ENCODE data around the gene NDUFV2.
"Not testable (repeated sequence)": the region's sequence is repeated elsewhere in the genome, so short reads cannot be mapped to it uniquely, and the experiment has no call there.

The NDUFV2 gene

DNA sequence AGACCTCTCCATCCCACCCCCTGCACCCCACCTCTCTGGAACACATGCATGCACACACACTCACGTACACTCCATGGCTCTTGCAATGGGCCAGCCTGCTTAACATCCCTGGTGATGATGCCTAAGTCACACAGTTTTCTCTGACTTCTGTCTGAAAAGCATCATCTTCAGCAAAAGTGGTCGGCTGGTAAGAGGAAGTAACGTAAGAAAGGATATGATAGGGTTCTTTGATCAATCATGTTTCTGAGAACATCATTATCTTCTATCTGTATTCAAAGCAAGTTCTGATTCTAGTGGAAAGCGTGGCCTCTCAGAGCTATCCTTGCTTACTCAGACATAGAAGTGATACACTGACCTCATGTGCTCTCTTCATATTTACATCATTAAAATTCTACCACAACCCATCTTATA is 11.4 kb upstream of the NDUFV2 start:
- peak; percentile 68 for DNase-seq

GRCh38 chr18:9092665-9093064 is 9.8 kb upstream of the NDUFV2 start:
- no peak for DNase-seq

DNA sequence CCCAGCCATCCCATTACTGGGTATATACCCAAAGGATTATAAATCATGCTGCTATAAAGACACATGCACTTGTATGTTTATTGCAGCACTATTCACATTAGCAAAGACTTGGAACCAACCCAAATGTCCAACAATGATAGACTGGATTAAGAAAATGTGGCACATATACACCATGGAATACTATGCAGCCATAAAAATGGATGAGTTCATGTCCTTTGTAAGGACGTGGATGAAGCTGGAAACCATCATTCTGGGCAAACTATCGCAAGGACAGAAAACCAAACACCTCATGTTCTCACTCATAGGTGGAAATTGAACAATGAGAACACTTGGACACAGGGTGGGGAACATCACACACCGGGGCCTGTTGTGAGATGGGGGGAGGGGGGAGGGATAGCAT is 9.4 kb upstream of the NDUFV2 start:
- DNase-seq: not testable (repeated sequence)

DNA sequence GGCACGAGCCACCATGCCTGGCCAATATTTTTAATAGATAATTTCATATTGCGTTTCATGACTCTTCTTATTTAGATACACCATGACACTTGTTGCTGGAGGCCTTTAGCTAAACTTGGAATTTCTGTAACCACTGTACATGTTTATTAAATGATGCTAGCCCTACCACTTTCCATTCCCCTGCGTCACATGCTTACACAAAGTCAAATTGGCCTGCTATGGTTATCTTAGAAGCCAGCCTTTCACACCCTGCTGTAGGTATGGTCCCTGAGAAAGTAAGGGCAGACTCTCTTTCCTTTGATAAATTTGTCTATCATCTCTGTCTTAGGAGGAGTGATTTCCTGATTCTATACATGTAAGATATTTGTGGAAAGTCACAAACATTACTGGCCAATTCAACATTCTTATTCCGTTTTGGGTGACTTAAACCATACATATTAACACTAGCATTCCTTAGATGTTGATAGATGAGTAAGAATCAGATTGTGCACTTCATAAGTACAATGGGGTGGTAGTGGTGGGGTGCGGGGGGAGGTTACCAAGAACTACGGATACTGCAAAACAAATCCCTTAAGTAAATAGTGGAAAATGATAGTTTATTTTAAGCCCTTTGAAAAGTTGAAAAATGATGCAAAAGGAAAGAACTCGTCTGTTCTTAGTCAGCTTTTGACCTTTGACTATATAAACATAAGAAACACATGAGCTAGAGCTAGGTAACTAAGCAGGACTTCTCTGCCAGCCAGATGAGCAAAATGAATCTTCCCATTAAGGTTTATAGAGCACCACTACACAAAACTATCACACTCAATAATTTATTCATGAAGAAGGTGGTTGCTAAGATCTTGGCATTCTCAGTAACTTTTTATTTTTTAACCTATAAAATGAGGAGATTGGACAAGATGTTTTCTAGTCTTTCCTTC is 7.9 kb upstream of the NDUFV2 start:
- DNase-seq: no peak

DNA sequence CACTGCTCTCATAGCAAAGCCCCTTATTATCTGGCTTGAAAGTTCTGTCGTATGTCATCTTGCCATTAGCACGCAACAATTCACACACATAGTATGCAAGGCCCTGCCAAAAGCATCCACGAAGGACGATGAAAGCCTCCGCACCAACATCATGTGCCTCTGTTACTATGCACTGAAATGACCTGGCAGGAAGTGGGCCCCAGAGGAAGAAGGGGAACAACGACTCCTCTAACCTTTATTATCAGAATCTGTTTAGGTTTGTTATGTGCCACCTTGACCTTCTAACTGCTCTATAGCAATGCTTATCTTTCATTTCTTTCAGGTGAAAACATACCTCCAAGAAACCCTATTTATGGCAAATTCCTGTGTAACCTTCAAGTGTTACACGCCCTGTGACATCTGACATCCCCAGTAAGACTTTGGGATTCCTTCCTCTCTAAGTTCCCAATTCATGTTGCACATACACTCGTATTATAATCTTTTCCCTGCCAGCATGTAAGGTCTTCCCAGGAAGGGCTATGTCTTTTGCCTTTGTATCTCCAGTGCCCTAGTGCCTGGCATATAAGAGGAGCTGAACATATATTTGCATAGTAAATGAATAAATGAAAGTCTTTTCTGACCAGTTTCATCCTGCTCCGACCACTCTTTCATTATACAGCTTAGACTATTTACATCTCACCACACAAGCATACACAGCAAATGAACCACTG is 7.0 kb upstream of the NDUFV2 start:
- DNase-seq: peak; percentile 79

DNA sequence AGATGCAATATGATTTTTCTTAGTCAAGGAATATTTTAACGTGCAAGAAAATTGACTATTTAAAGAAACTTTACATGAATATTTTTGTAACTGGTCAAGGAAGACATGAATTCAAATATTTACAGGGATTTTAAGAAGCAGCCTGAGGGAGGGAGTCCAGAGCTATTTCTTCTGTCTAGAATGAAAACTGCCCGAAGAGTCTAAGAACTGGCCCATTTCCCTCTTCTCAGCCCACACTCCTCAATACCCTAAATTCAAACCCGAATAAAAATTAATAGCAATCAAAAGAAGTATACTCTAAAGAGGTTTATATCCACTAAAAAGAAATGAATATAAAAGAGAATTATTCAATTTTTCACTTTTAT is 6.5 kb upstream of the NDUFV2 start:
- DNase-seq: no peak

DNA sequence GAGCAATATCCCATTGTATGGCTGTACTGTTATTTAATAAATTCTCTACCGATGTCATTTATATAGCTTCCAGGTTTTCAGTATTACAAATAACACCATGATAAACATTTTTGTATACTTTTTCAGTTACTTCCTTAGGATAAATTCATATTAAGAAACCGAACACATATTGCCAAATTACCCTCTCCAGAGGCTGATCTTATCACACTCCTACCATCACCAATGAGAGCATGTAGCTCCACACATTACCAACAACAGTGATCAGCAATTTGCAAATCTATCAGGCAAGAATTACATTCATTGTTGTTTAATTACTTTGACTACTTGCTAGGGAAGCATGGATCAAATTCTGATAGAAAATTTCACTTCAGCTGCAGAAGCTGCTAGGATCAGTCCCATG is 5.8 kb upstream of the NDUFV2 start:
- DNase-seq: peak; percentile 64

DNA sequence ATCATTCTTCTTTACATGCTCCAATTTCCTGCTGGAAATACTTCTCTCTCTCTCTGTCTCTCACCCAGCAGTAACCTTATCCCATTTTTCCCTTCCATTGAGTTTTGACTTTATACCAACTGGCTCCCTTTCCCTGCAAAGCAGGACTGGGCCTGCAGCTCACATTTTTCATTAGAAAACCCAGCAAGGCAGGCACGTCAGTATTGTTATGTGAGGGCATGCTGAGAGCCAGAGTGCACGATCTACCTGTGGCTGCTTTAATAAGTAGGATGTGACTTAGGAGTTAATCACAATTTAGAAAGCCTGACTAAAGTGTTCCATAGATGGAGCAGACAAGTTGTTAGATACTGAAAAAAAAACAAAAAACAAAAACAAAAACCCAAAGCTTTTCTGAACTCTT is 5.2 kb upstream of the NDUFV2 start:
- DNase-seq: no peak

- DNase-seq: no peak
Measured at GRCh38 chr18:9100796-9101195, 1.7 kb upstream of the NDUFV2 start.

- peak; percentile 86 for DNase-seq
Measured at GRCh38 chr18:9101730-9102507, 580 bp upstream of the NDUFV2 start.

GRCh38 chr18:9103376-9103873 is 926 bp downstream of the NDUFV2 start:
- peak; percentile 58 for DNase-seq

- DNase-seq: no peak
Measured at GRCh38 chr18:9104244-9104901, 1.9 kb downstream of the NDUFV2 start.

GRCh38 chr18:9105420-9105819 is 2.9 kb downstream of the NDUFV2 start:
- DNase-seq: no peak

- no peak for DNase-seq
Measured at GRCh38 chr18:9106094-9106493, 3.6 kb downstream of the NDUFV2 start.

GRCh38 chr18:9106800-9107584 is 4.5 kb downstream of the NDUFV2 start:
- DNase-seq: no peak

DNA sequence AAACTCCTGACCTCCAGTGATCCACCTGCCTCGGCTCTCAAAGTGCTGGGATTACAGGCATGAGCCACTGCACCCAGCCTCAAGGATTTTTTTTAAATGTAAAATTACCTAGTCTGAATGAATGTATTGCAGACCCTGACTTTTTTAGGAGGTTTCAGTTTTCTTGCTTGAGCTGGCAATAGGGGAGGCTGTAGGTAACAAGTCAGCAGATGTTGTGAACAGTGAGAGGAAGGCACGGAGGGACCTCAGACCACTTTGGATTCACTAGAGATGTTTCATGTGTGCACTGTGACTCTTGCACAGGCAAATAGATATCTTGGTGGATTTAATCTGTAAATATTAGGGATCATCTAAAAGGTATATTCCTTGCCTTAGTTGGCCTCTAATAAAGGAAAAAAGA is 6.4 kb downstream of the NDUFV2 start:
- DNase-seq: no peak

GRCh38 chr18:9109523-9109922 is 7.0 kb downstream of the NDUFV2 start:
- no peak for DNase-seq

- no peak for DNase-seq
Measured at GRCh38 chr18:9113468-9114149, 11.1 kb downstream of the NDUFV2 start.

DNA sequence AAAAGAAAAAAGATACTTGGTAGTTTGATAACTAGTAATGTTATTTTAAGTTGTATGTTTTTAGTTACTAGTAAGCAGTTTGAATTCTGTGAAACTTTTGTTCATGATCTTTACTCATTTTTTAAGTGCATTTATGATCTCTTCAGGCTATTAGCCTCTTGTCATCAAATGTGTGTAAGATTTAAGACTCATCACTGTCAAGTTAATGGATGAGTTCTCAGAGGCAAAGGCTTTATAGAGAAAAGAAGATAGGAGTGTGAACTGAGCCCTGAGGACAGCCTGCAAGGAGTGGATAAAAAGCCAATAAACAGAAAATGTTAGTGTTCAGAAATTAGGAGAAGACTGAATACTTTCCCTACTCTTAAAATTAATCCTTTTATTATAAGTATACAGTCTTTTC is 13.5 kb downstream of the NDUFV2 start:
- DNase-seq: no peak

DNA sequence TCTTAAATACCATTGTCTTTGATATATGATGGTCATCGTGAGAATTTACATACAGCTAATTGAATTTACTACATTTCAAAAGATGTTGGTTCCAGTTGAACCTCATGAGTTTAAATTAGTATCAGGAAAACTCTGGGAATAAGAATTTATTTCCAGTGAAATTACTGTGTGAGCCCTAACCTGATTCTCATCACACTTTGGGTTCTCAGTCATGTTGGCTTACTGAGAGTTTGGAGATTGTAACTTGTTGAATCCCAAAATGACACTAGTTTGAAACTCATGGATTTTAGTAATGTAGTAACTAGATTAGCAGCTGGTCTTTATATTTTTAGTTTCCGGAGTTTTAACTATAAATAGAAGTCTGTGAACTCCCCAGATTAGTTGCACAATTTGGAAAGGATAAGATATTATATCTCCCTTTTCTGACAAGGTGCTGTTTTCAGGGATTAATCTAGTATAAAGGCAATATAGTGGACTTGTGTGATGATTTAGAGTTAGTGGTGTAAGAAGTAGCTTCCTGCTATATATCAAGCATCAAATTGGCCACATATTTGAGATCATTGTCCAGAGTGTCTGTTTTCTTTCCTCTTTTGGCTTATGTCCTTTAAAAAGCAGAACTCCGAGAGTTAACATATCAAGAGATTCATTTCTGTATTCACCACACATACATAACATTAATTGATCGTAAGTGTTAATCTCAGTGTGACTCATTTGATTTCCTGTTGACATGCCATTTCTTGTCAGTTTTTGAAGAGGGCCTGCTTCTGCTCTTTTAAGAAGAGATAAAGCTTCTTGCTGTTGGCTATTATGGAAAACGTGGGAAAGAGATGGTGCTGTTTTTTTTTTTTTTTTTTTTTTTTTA is 15.7 kb downstream of the NDUFV2 start:
- peak; percentile 76 for DNase-seq

All from hematopoietic multipotent progenitor cell treated with erythropoietin and hydrocortisone succinate and interleukin-3 and kit ligand, for 4 days (in vitro differentiated cells).